K562 (cell line): ENCODE results near the gene MRPL48. TPM values are rescaled to one million over a fixed set of nuclear protein-coding genes. Genes with fewer than 3 reads are reported as not detected.

Experiments
- CBX1 ChIP-seq: sonication (generic); IDR thresholded peaks from 2 replicates; pipeline ENCODE4 v1.6.1; 2016; ENCODE audit warnings: antibody characterized with exemption, low read depth, mild to moderate bottlenecking
- CBX5 ChIP-seq: IDR thresholded peaks from 2 replicates; pipeline ENCODE4 v1.6.1; 2014; ENCODE audit warnings: low read depth, borderline replicate concordance
- DPF2 ChIP-seq: fragments of 450-650 bp; IDR thresholded peaks from 2 replicates; pipeline ENCODE4 v1.6.1; 2016
- EP400 ChIP-seq: fragments of 450-650 bp; IDR thresholded peaks from 2 replicates; pipeline ENCODE4 v1.6.1; 2017; ENCODE audit warnings: antibody characterized with exemption, mild to moderate bottlenecking, moderate library complexity
- MNT ChIP-seq, 2 experiments: fragments of 450-650 bp; conservative IDR thresholded peaks; 2 replicates each; pipeline ENCODE4 v1.6.1; 2017; ENCODE audit warnings: mild to moderate bottlenecking in 2 of 2, moderate library complexity in 2 of 2
- NFATC3 ChIP-seq: fragments of 450-650 bp; IDR thresholded peaks from 2 replicates; pipeline ENCODE4 v1.6.1; 2017; ENCODE audit warnings: mild to moderate bottlenecking
- PHF21A ChIP-seq: fragments of 450-650 bp; IDR thresholded peaks from 2 replicates; pipeline ENCODE4 v1.6.1; 2017; ENCODE audit warnings: low read depth, borderline replicate concordance
- POLR2B ChIP-seq: fragments of 450-650 bp; IDR thresholded peaks from 2 replicates; pipeline ENCODE4 v1.6.1; 2018; ENCODE audit warnings: low read depth; ENCODE audit not compliant: partially characterized antibody
- PRMT5 ChIP-seq: sonication (generic); formaldehyde crosslinking; IDR thresholded peaks from 2 replicates; pipeline ENCODE4 v1.5.0; 2020; ENCODE audit warnings: missing genetic modification reagents
- SMAD4 ChIP-seq: fragments of 250-450 bp; sonication (Bioruptor Pico); conservative IDR thresholded peaks from 2 replicates; pipeline ENCODE4 v1.8.0; 2021; ENCODE audit warnings: inconsistent platforms, mild to moderate bottlenecking, moderate library complexity
- TEAD2 ChIP-seq: fragments of 450-650 bp; IDR thresholded peaks from 2 replicates; pipeline ENCODE4 v1.6.1; 2016; ENCODE audit warnings: missing genetic modification characterization, control low read depth, missing compliant biosample characterization
- VEZF1 ChIP-seq: fragments of 200-800 bp; sonication (Bioruptor generic); IDR thresholded peaks from 2 replicates; pipeline ENCODE4 v1.6.1; 2017; ENCODE audit warnings: missing genetic modification characterization, missing compliant biosample characterization
- ZBTB33 ChIP-seq: sonication (generic); formaldehyde crosslinking; IDR thresholded peaks from 2 replicates; pipeline ENCODE4 v1.8.1; 2023; ENCODE audit warnings: mild to moderate bottlenecking, missing genetic modification reagents
- ZBTB49 ChIP-seq: sonication (generic); formaldehyde crosslinking; IDR thresholded peaks from 2 replicates; pipeline ENCODE4 v1.8.0; 2022; ENCODE audit warnings: missing genetic modification reagents, mild to moderate bottlenecking, borderline replicate concordance
- ZNF232 ChIP-seq: sonication (generic); formaldehyde crosslinking; IDR thresholded peaks from 2 replicates; pipeline ENCODE4 v1.8.0; 2022; ENCODE audit warnings: mild to moderate bottlenecking, missing genetic modification reagents
- ZNF584 ChIP-seq: fragments of 200-800 bp; sonication (Bioruptor generic); IDR thresholded peaks from 2 replicates; pipeline ENCODE4 v1.6.1; 2016; ENCODE audit warnings: low read depth, mild to moderate bottlenecking, missing genetic modification characterization, missing compliant biosample characterization
- ZNF75A ChIP-seq: fragments of 450-650 bp; formaldehyde crosslinking; IDR thresholded peaks from 2 replicates; pipeline ENCODE4 v1.4.0; 2020; ENCODE audit warnings: mild to moderate bottlenecking
- ZNF780A ChIP-seq: fragments of 250-450 bp; sonication (Bioruptor Pico); IDR thresholded peaks from 2 replicates; pipeline ENCODE4 v1.5.0; 2021; ENCODE audit warnings: mild to moderate bottlenecking
- polyA plus RNA-seq, 8 experiments: library from polyadenylated mRNA; depleted of rRNA in 4 of 8; stranded (reverse) in 5 of 8; unstranded in 3 of 8; fragments of >200 nt; fragmentation: Nextera tagmentation in 2 of 8; fragmentation: Illumina TruSeq in 1 of 8; extraction: Ambion mirVana in 2 of 8; extraction: Trizol in 1 of 8; gene quantifications; 2 replicates each; pipeline versions ENCODE4 v1.2.1 to v1.2.3, GENCODE V29; 2011 to 2014; ENCODE audit warnings: inconsistent platforms in 1 of 8, missing spikeins in 1 of 8
- total RNA-seq, 7 experiments: library from RNA; depleted of rRNA in 6 of 7; stranded (reverse); fragments of >200 nt in 6 of 7; fragmentation: Illumina TruSeq in 2 of 7; extraction: Trizol in 2 of 7; gene quantifications; 2 replicates each; pipeline versions ENCODE4 v1.2.1 to v1.2.3, GENCODE V29; 2011 to 2021; ENCODE audit warnings: low replicate concordance in 1 of 7

The MRPL48 gene
- total and polyA plus RNA-seq, 9 of the 15 experiments (the other 6 are each of a cell fraction or from before 2014, with no cell fraction given) = 66.0 to 237 (median 104) TPM

DNA sequence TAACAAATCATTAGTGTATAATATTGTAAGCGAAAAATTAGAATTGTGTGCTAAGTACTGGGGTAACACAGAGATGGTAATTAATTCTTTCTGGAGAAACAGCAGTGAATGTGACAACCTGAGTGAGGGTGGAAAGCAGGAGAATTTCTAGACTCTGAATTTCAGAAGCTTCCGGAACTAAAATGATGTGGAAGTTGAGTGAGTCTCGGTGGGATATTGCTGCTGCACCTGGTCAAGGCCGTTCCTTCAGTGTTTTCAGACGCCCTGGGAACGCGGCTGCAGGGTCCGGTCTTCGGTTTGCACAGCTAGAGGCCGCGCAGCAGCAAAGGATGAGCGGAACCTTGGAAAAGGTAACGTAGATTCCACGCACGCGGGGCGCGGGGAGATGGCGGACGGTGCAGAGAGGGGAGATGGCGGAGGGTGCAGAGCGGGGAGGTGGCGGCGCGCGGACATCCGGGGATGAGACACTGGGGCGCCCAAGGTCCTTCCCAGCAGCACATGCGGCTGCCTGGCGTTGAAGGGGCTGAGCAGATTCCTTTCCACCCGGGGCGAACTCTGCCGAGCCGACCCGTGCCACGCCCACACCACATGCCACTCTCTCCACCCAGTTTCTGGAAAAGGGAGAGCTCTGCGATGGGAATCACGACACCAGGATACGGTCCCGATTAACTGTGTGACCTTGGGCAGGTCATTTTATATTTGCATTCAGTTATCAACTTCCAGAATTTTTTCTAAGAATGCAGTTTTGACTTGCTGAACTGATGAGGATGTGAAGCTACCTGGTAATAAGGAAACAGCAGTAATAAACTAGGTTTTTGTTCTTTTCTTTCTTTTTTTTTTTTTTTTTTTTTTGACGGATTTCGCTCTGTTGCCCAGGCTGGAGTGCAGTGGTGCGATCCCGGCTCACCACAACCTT, at the start of gene MRPL48 (continued):
- no peak for TF ChIP-seq ZNF780A (CRISPR knock-in tag)
- peak; percentile 65; the same call in 1 of the 2 replicates for TF ChIP-seq DPF2
- no peak for TF ChIP-seq PRMT5 (CRISPR knock-in tag)
- TF ChIP-seq PHF21A = peak; percentile 81
- TF ChIP-seq CBX5 = no peak
- TF ChIP-seq NFATC3 = peak; percentile 78
- TF ChIP-seq SMAD4 (CRISPR knock-in tag) = peak; percentile 94
- TF ChIP-seq MNT (conservative IDR thresholded peaks at IDR 0.05) = peak; percentile 76 to 93
- peak; percentile 100 for TF ChIP-seq EP400
- peak; percentile 72; the same call in 1 of the 2 replicates for TF ChIP-seq TEAD2 (tag)
- TF ChIP-seq ZNF232 = no peak
- peak; percentile 92 for TF ChIP-seq POLR2B
- TF ChIP-seq ZNF584 (CRISPR knock-in tag) = no peak; the same call in 1 of the 2 replicates
- TF ChIP-seq ZBTB49 (CRISPR knock-in tag) = no peak
- TF ChIP-seq ZBTB33 (CRISPR knock-in tag) = peak; percentile 81
- TF ChIP-seq CBX1 = peak; percentile 90; the same call in 1 of the 2 replicates
- TF ChIP-seq ZNF75A (CRISPR knock-in tag) = no peak
- TF ChIP-seq VEZF1 (CRISPR knock-in tag) = peak; percentile 66
